22Rv1 (cell line): Measurements from ENCODE around the gene STK38.

Experiments used
- H3K27ac ChIP-seq: fragments of 450-650 bp; 2 replicates; pipeline ENCODE4 v1.5.1; 2017
- CTCF ChIP-seq: fragments of 450-650 bp; IDR thresholded peaks from 2 replicates; pipeline ENCODE4 v1.5.1; 2017; ENCODE audit warnings: mild to moderate bottlenecking
- ZFX ChIP-seq: fragments of 450-650 bp; IDR thresholded peaks from 2 replicates; pipeline ENCODE4 v1.6.1; 2017; ENCODE audit warnings: antibody characterized with exemption, borderline replicate concordance

STK38 gene

GRCh38 chr6:36519352-36519751 is 27.9 kb downstream of the STK38 start:
- no peak for TF ChIP-seq ZFX
- TF ChIP-seq CTCF, result no peak
- H3K27ac ChIP-seq, result no peak overlapping the region

DNA sequence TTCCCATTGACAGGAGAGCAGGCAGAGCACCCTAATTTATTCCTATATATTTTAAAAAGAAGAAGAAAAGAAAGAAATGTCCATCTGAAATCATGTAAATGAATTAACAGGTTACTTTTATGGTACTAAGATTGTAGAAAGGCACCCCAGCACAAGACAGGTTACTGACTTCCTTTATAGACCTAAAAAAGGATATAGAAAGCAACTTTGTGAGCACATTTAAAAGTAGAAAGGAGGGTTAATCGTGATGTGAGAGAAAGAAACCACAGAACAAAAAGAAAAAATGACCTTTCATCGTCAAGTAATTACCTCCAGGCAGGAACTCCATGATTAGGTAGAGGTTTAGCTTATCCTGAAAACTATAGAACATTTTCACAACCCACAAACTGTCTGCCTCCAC is 29.9 kb downstream of the STK38 start:
- no peak overlapping the region for H3K27ac ChIP-seq
- no peak for TF ChIP-seq ZFX

DNA sequence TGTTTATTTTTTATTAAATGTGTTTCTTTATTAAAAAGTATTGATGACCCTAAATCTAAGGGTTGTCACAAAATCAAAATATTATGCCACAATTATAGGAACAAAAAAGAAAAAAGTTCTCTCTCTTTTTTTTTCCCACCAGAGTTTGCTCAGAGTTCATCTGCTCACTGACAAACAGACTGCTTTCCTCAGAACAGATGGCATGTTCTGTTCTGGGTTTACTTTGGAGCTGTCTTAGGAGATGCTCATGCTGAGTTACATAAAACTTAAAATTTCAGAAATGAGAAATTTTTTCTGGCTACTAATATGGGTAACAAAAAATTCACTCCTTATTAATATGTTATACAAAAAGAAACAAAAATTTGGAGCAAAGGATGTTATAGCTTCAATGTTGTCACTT is 30.3 kb downstream of the STK38 start:
- no peak overlapping the region for H3K27ac ChIP-seq
- TF ChIP-seq CTCF, result no peak
- no peak for TF ChIP-seq ZFX

DNA sequence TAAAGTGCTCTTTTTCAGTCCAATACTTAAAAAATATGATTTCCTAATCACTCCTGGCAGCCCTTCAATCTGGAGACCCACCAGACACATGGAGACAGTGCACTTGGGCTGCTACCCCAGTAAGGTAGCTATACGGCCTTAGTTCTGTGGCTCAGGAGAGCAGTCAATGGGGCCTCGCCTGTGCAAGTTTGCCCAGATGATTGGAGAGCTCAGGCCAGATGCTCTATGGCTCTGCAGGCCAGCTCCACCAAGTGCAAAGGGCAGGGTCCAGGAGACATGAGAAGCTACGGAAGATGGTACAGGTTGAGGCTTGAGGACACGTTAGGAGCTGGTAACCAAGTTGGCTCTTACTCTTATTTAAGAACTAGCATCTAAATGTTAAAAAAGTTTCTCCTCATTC is 30.7 kb downstream of the STK38 start:
- no peak for TF ChIP-seq ZFX
- TF ChIP-seq CTCF, result no peak
- H3K27ac ChIP-seq, result no peak overlapping the region

DNA sequence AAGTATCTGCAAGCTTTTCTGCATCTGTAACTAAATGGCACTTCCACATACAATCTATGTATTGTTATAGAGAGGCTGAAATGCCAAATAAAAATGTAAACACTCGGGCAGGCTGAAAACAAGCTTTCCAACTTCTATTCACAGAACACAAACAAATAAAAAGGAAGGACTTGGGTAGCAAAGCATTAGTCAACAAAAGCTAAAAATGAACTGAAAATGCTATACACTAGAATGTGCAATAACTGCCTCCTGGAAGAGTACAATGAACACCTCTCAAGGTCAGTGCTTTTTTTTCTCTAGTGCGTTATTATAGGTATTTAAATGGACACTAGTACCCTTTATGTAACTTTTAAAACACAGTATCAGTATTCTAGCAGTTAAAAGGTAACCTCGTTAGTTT is 31.4 kb downstream of the STK38 start:
- no peak overlapping the region for H3K27ac ChIP-seq
- TF ChIP-seq CTCF, result no peak
- TF ChIP-seq ZFX, result no peak

- no peak for TF ChIP-seq ZFX
- TF ChIP-seq CTCF, result no peak
Observed at GRCh38 chr6:36514554-36515456, 32.5 kb downstream of the STK38 start.

GRCh38 chr6:36510365-36510764 is 36.9 kb downstream of the STK38 start:
- TF ChIP-seq CTCF (no peak), ZFX (no peak)
- H3K27ac ChIP-seq, result no peak overlapping the region

More at GRCh38 chr6:36514554-36515456, 32.5 kb downstream of the STK38 start:
- H3K27ac ChIP-seq, result no peak overlapping the region

- no peak for TF ChIP-seq ZFX
- TF ChIP-seq CTCF, result no peak
- H3K27ac ChIP-seq, result no peak overlapping the region
Observed at GRCh38 chr6:36508532-36508931, 38.7 kb downstream of the STK38 start.
